ENCODE data around the gene RUBCN. TPM values are rescaled to one million over a fixed set of nuclear protein-coding genes. Genes with fewer than 3 reads are reported as not detected.

The RUBCN gene
- total and polyA plus RNA-seq, 9 of the 15 experiments (the other 6 are each of a cell fraction or from before 2014, with no cell fraction given), result 8.4 to 24.0 (median 11.9) TPM

DNA sequence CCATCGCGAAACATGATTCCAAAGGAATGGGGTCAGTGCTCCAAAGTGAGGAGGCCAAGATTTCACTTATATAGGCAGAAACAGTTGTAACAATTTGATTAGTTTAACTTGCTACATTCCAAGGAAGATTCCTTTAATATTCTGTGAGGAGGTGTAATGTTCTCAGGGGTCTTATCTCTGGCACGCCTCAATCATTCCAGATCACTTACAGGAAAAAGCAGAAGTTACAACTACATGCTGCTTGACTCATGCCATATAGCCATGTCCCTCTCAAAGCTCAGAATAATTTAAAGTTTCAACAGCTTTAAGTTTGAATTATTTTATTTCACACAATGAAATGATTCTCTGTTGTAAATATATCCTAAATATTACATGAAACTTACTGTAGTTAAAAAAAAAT, 9.5 kb upstream of the RUBCN start:
- peak overlapping the region; percentile 35; the same call in 1 of the 3 replicates for H3K27ac ChIP-seq (ENCODE audit: extremely low read depth, low read depth, low read length)
- no peak overlapping the region; the same call in 1 of the 2 replicates for H3K4me2 ChIP-seq (ENCODE audit: insufficient read depth, low read length)
- ChIA-PET POLR2A (no interaction called here), CTCF (ENCODE audit: low intra/inter-chr PET ratio) (no interaction called here)
- H2AFZ ChIP-seq (ENCODE audit: low read depth, low read length), result peak overlapping the region; percentile 32; the same call in 1 of the 2 replicates
- H4K20me1 ChIP-seq (replicated peaks; ENCODE audit: control insufficient read depth, insufficient read depth, low read length), result no peaks in the 10 kb centered on the region; the same call in 1 of the 2 replicates
- H3K79me2 ChIP-seq (ENCODE audit: control insufficient read depth, insufficient read depth, low read length), result peaks cover 12% of the 10 kb centered on the region
- intact Hi-C loops (cut with micrococcal nuclease) (no loop called here), in situ Hi-C loops (cut with MboI) (no loop called here)
- no peak for FAIRE-seq
- no peaks in the 10 kb centered on the region for H3K27me3 ChIP-seq (ENCODE audit: control insufficient read depth in 2 of 2, insufficient read depth in 2 of 2, low read length in 2 of 2)
- H3K4me1 ChIP-seq (replicated peaks in 1 of 2; ENCODE audit: control insufficient read depth in 2 of 2, insufficient read depth in 2 of 2, low read length in 2 of 2), result peaks cover 21 to 23% of the 10 kb centered on the region in 2 experiments; a peak in 4 of 5 replicates
- H3K9me3 ChIP-seq (replicated peaks; ENCODE audit: control insufficient read depth, insufficient read depth, low read depth, low read length), result no peaks in the 10 kb centered on the region
- ATAC-seq, result no peak
- H3K9ac ChIP-seq (ENCODE audit: insufficient read depth in 1 of 2, low read depth in 2 of 2, low read length in 2 of 2), result no peak overlapping the region
- no peak overlapping the region for H3K4me3 ChIP-seq
- BruUV-seq (replicated peaks), result no TSS peak
- no peaks in the 10 kb centered on the region for H3K9me1 ChIP-seq (ENCODE audit: control insufficient read depth, insufficient read depth, low read length)
- WGBS (ENCODE audit: insufficient coverage, low coverage, missing lambda C conversion rate), result 32% methylated on average over 3 of the region's 3 CpGs
- DNase-seq (ENCODE audit: extremely low read depth in 1 of 4, low spot score in 3 of 4), result peak in 1 of 4 experiments; percentile 39
- H3K36me3 ChIP-seq (ENCODE audit: control insufficient read depth, insufficient read depth, low read length), result no peaks in the 10 kb centered on the region
- TF ChIP-seq TEAD4 (IDR thresholded peaks at IDR 0.05; ENCODE audit: low read length) (peak; percentile 50; the same call in 1 of the 2 replicates), TEAD4 (CRISPR knock-in tag; IDR thresholded peaks at IDR 0.05; ENCODE audit: borderline replicate concordance) (no peak), PRMT5 (CRISPR knock-in tag; IDR thresholded peaks at IDR 0.05) (no peak), SAP30 (IDR thresholded peaks at IDR 0.05; ENCODE audit: borderline replicate concordance, insufficient read depth, low read depth, low read length, poor library complexity, severe bottlenecking) (no peak), GATA2 (CRISPR knock-in tag; IDR thresholded peaks at IDR 0.05) (0 out of 2 replicates have a peak, but pooled peaks have one; percentile 14), ADNP (tag; IDR thresholded peaks at IDR 0.05) (no peak), SMAD2 (IDR thresholded peaks at IDR 0.05; ENCODE audit: low read depth, low read length) (no peak), CCNT2 (IDR thresholded peaks at IDR 0.05; ENCODE audit: borderline replicate concordance, extremely low read depth, insufficient read length, low read depth, low read length) (peak; percentile 32), CXXC5 (CRISPR knock-in tag; IDR thresholded peaks at IDR 0.05) (peak; percentile 14; the same call in 1 of the 2 replicates), SMARCC2 (IDR thresholded peaks at IDR 0.05; ENCODE audit: low read depth) (0 out of 2 replicates have a peak, but pooled peaks have one; percentile 23), BHLHE40 (IDR thresholded peaks at IDR 0.05; ENCODE audit: low read length) (peak; percentile 76), ATF7 (IDR thresholded peaks at IDR 0.05) (0 out of 2 replicates have a peak, but pooled peaks have one; percentile 11), TCFL5 (CRISPR knock-in tag; conservative IDR thresholded peaks at IDR 0.05) (no peak), RCOR1 (IDR thresholded peaks at IDR 0.05; ENCODE audit: borderline replicate concordance in 1 of 2, low read depth in 2 of 2, low read length in 2 of 2) (peak in 1 of 2 experiments; percentile 49; a peak in 1 of 4 replicates), RFX7 (CRISPR knock-in tag; IDR thresholded peaks at IDR 0.05) (no peak), PKNOX1 (IDR thresholded peaks at IDR 0.05) (peak; percentile 45; the same call in 1 of the 2 replicates)
- TF ChIP-seq, protein P1, sequence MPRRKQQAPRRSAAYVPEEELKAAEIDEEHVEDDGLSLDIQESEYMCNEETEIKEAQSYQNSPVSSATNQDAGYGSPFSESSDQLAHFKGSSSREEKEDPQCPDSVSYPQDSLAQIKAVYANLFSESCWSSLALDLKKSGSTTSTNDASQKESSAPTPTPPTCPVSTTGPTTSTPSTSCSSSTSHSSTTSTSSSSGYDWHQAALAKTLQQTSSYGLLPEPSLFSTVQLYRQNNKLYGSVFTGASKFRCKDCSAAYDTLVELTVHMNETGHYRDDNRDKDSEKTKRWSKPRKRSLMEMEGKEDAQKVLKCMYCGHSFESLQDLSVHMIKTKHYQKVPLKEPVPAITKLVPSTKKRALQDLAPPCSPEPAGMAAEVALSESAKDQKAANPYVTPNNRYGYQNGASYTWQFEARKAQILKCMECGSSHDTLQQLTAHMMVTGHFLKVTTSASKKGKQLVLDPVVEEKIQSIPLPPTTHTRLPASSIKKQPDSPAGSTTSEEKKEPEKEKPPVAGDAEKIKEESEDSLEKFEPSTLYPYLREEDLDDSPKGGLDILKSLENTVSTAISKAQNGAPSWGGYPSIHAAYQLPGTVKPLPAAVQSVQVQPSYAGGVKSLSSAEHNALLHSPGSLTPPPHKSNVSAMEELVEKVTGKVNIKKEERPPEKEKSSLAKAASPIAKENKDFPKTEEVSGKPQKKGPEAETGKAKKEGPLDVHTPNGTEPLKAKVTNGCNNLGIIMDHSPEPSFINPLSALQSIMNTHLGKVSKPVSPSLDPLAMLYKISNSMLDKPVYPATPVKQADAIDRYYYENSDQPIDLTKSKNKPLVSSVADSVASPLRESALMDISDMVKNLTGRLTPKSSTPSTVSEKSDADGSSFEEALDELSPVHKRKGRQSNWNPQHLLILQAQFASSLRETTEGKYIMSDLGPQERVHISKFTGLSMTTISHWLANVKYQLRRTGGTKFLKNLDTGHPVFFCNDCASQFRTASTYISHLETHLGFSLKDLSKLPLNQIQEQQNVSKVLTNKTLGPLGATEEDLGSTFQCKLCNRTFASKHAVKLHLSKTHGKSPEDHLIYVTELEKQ (CRISPR knock-in tag; IDR thresholded peaks at IDR 0.05), result 0 out of 2 replicates have a peak, but pooled peaks have one; percentile 35
